Pancreas (tissue), 10 donors: ENCODE data around the gene RIC8B. TPM values are rescaled to one million over a fixed set of nuclear protein-coding genes. Genes with fewer than 3 reads are reported as not detected.

Experiments used
- ATAC-seq, 4 donors: fragments of 200-7000 bp; cut with Tn5 transposase; one replicate each; pipeline versions ENCODE4 v1.8.0 to v1.9.1; 2020; ENCODE audit warnings: mild to moderate bottlenecking in 4 of 4, moderate library complexity in 4 of 4
- DNase-seq, 6 donors: peaks; one replicate each; pipeline ENCODE4 v3.0.0-alpha.2; 2020
- FAIRE-seq: peaks from 2 replicates; lab custom pipeline; 2012; peaks lifted over from hg19 to GRCh38; lab: Jason Lieb, UNC
- H3K27ac ChIP-seq, 4 donors: fragments of 200-600 bp; sonication (generic); 1 replicate in 3 of 4; 2 replicates in 1 of 4; pipeline versions ENCODE4 v1.5.0 to v1.8.0; 2020
- H3K27me3 ChIP-seq, 4 donors: fragments of 200-600 bp; one replicate each; pipeline ENCODE4 v1.8.0; 2021
- H3K36me3 ChIP-seq, 3 donors: fragments of 200-600 bp; sonication (generic) in 1 of 3; one replicate each; pipeline versions ENCODE4 v1.5.0 to v1.8.0; 2020 to 2021
- H3K4me1 ChIP-seq, 3 donors: fragments of 200-600 bp; one replicate each; pipeline ENCODE4 v1.8.0; 2021
- H3K4me3 ChIP-seq, 4 donors: fragments of 200-600 bp; sonication (generic) in 2 of 4; one replicate each; pipeline versions ENCODE4 v1.5.0 to v1.8.0; 2020 to 2021
- H3K9me3 ChIP-seq, 4 donors: fragments of 200-600 bp; one replicate each; pipeline ENCODE4 v1.8.0; 2021
- WGBS, 2 donors: extraction: QIAGEN DNeasy Blood & Tissue Kit; methylation state at CpG; one replicate each; pipeline ENCODE4 v1.1.7; 2013; 5-methylcytosine and 5-hydroxymethylcytosine counted together
- intact Hi-C, 3 donors: fragments of 100-400 bp; cut with DNase I; formaldehyde crosslinking; loops; one replicate each; pipeline versions ENCODE4 v1.11.1 to v1.14.2; 2022
- polyA plus RNA-seq, 2 donors: library from polyadenylated mRNA; stranded (reverse); fragments of 200-250 nt; gene quantifications; one replicate each; pipeline ENCODE4 v1.2.3, GENCODE V29; 2013
- total RNA-seq, 6 donors: library from RNA; stranded (reverse); fragmentation: NEBNext Ultra II Directional in 4 of 6; extraction: Animal tissue kit (Norgen Biotek cat#: 25700) in 4 of 6; gene quantifications; one replicate each; pipeline versions ENCODE4 v1.2.1 to v1.2.4, GENCODE V29; 2021 to 2023
- TF ChIP-seq, protein P1 (sequence below), 4 donors: fragments of 200-600 bp; sonication (generic) in 3 of 4; IDR thresholded peaks; one replicate each; pipeline versions ENCODE4 v1.5.0 to v1.8.0; 2021; ENCODE audit warnings: antibody characterized with exemption in 4 of 4
- donor health status: healthy with polysubstance abuse.
- donor health status: DM: no; HTN: no; CAD: no; lungs with moderate emphysema.
- donor health status: DM: no; HTN: no; CAD: no.
- donor health status: control.
- donor health status: control.
- donor health status: Bipolar disorder and iron deficiency.
- donor health status: DM: yes; HTN: yes; CAD: no.
- donor health status: DM: no; HTN: no; CAD: no.
- donor health status: DM: no; HTN: no; CAD: no.
- donor health status: DM: yes; HTN: yes; CAD: no.

The RIC8B gene
- total and polyA plus RNA-seq, 8 donors = 5.3 to 17.5 (median 9.8) TPM

DNA sequence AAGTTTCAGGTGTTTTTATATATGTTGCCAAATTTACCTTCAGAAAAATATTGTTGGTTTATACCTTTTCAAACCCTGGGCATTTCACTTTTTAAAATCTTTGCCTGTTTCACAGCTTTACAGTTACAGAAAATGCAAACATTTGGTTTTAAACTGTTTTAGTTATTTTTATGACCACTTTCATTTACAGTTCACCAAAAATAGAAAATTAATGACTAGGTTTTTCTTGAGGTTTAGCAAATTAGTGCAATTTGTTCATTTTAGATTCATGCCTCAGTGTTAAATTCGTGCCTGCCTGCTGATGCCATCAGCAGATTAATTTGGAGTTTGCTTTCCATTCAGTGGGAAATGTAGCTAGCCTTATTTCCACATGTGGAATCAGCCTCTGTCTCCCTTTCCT lies 45.5 kb downstream of the RIC8B start:
- Histone ChIP-seq H3K27me3 (no peaks in the 10 kb centered on the region), H3K9me3 (no peaks in the 10 kb centered on the region), H3K4me3 (no peak overlapping the region), H3K36me3 (peaks cover 0 to 5% (median 4%) of the 10 kb centered on the region in 3 donors), H3K27ac (no peak overlapping the region), H3K4me1 (no peaks in the 10 kb centered on the region)
- WGBS, 2 donors = 90 to 93% methylated on average over 1 of the region's 1 CpG
- TF ChIP-seq, protein P1, sequence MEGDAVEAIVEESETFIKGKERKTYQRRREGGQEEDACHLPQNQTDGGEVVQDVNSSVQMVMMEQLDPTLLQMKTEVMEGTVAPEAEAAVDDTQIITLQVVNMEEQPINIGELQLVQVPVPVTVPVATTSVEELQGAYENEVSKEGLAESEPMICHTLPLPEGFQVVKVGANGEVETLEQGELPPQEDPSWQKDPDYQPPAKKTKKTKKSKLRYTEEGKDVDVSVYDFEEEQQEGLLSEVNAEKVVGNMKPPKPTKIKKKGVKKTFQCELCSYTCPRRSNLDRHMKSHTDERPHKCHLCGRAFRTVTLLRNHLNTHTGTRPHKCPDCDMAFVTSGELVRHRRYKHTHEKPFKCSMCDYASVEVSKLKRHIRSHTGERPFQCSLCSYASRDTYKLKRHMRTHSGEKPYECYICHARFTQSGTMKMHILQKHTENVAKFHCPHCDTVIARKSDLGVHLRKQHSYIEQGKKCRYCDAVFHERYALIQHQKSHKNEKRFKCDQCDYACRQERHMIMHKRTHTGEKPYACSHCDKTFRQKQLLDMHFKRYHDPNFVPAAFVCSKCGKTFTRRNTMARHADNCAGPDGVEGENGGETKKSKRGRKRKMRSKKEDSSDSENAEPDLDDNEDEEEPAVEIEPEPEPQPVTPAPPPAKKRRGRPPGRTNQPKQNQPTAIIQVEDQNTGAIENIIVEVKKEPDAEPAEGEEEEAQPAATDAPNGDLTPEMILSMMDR (IDR thresholded peaks at IDR 0.05) = no peak
- intact Hi-C loops = no loop called here
- ATAC-seq = no peak
- FAIRE-seq = no peak
- no peak for DNase-seq

DNA sequence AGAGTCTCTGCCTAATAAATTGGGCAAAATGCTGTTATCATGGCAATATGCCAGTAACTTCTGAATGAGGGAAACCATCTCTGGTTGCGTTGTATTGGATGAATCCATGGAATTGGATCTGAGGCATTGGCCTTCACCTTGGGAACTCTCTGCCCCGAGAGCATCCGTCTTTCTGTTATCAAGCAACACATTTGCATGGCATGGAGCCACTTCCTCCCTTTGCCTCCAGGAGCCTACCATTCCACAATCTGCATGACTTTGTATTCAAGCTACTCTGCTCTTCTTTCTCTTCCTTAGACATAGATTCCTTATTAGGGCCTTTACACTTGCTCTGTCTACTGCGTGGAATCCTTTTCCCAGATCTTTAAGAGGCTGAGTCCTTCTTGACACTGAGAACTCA lies 57.2 kb downstream of the RIC8B start:
- TF ChIP-seq, protein P1 (IDR thresholded peaks at IDR 0.05) = no peak
- intact Hi-C loops = no loop called here
- ATAC-seq (no peak), DNase-seq (no peak), FAIRE-seq (no peak)
- no peak overlapping the region for H3K4me3 ChIP-seq
- H3K9me3 ChIP-seq = no peaks in the 10 kb centered on the region
- no peaks in the 10 kb centered on the region for H3K27me3 ChIP-seq
- no peaks in the 10 kb centered on the region for H3K4me1 ChIP-seq
- no peak overlapping the region for H3K27ac ChIP-seq
- peaks cover 0 to 3% (median 0%) of the 10 kb centered on the region in 3 donors for H3K36me3 ChIP-seq
- 79 to 88% methylated on average over 4 of the region's 4 CpGs for WGBS, 2 donors

DNA sequence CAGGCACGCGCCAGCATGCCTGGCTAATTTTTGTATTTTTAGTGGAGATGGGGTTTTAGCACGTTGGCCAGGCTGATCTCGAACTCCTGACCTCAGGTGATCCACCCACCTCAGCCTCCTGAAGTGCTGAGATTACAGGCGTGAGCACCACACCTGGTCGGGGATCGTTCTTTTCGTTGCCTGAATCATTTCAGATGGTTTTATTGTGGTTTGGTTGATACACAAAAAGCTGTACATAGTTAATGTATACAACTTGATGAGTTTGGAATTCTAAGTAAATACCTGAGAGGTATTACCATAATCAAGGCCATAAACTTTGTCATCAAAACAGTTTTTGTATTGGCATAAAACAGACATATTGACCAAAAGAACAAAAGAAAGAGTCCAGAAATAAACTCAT lies 63.3 kb downstream of the RIC8B start:
- no peak overlapping the region for H3K27ac ChIP-seq
- no peaks in the 10 kb centered on the region for H3K9me3 ChIP-seq
- ATAC-seq (no peak), DNase-seq (no peak), FAIRE-seq (no peak)
- H3K4me1 ChIP-seq = peaks cover 5 to 20% (median 12%) of the 10 kb centered on the region in 3 donors
- H3K27me3 ChIP-seq = no peaks in the 10 kb centered on the region
- WGBS, 2 donors = 97% methylated on average over 8 of the region's 8 CpGs
- TF ChIP-seq, protein P1 (IDR thresholded peaks at IDR 0.05) = no peak
- H3K36me3 ChIP-seq = no peaks in the 10 kb centered on the region
- intact Hi-C loops = no loop called here
- no peak overlapping the region for H3K4me3 ChIP-seq

DNA sequence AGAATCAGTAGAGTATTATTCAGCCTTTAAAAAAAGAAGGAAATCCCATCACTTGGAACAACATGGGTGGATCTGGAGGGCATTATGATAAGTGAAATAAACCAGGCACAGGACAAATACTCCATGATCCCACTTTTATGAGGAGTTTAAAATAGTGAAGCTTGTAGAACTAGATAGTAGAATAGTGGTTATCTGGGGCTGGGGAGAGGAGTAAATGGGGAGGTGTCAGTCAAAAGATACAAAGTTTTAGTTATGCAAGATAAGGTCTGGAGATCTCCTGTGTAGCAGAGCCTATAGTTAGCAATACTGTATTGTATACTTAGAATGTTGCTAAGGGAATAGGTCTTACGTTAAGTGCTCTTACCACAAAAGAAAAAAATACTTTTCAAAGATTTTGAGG lies 64.9 kb downstream of the RIC8B start:
- Histone ChIP-seq H3K4me3 (no peak overlapping the region), H3K9me3 (no peaks in the 10 kb centered on the region), H3K27ac (peak overlapping the region; percentile 36 to 64 (median 50)), H3K36me3 (peaks cover 0 to 3% (median 0%) of the 10 kb centered on the region in 3 donors), H3K4me1 (peaks cover 5 to 20% (median 12%) of the 10 kb centered on the region in 3 donors), H3K27me3 (no peaks in the 10 kb centered on the region)
- TF ChIP-seq, protein P1 (IDR thresholded peaks at IDR 0.05) = no peak
- FAIRE-seq (no peak), ATAC-seq (no peak), DNase-seq (no peak)
- intact Hi-C loops = no loop called here
- WGBS, 2 donors = 94 to 97% methylated on average over 1 of the region's 1 CpG

DNA sequence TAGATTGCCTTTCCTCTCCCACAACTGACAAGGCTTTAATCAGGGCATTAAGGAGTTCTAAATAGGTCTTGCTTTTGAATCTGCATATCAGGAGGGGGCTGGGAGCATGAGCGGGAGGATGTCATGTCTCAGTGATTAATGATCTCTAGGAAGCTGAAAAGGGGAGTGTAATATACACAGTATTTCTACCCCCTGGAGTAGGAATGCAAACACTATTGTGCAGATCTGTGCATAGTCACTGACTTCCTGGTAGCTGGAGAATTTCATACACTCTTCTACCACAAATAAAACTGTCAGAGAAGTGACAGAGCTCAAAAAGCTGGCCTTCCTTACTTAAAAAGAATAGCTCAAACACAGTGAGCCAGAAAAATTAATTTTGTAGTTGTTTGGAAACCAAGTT lies 65.8 kb downstream of the RIC8B start:
- peak overlapping the region; percentile 6 to 64 (median 49) for H3K27ac ChIP-seq
- TF ChIP-seq, protein P1 (IDR thresholded peaks at IDR 0.05) = no peak
- DNase-seq (peak in 3 of 6 donors; percentile 14 to 42 (median 22)), FAIRE-seq (peak; percentile 20), ATAC-seq (peak; percentile 80 to 91 (median 88))
- intact Hi-C loops = no loop called here
- H3K36me3 ChIP-seq = peaks cover 0 to 3% (median 0%) of the 10 kb centered on the region in 3 donors
- 6 to 9% methylated on average over 1 of the region's 1 CpG for WGBS, 2 donors
- peaks cover 5 to 20% (median 12%) of the 10 kb centered on the region in 3 donors for H3K4me1 ChIP-seq
- no peaks in the 10 kb centered on the region for H3K27me3 ChIP-seq
- no peak overlapping the region for H3K4me3 ChIP-seq
- no peaks in the 10 kb centered on the region for H3K9me3 ChIP-seq
